ENCODE data around the gene TAOK2.
"Not testable (repeated sequence)": the region's sequence is repeated elsewhere in the genome, so short reads cannot be mapped to it uniquely, and the experiment has no call there.

TAOK2 gene

DNA sequence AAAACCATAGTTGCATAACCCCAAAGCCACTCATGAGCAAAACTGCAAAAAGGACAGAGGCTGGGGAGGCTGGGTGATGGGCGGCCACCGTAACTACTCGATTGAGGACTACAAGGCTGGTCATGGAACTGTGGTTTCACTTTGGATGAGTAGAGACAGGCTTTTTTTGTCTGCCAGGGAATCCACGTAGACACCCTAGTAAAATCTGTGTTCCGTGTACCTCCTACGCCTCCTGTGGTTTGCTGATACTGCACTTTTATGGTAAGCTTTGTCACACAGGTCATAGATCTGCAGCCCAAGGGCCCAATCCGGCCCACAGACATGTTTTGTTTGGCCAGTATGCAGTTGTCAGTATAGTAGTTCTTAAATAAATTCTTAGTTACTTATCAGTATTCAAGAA is 59.6 kb downstream of the TAOK2 start:
- H3K4me3 ChIP-seq (ENCODE audit: low read depth, low read length): no peak overlapping the region
- DNase-seq (ENCODE audit: low read depth): peak; percentile 35
- TF ChIP-seq, protein P1, sequence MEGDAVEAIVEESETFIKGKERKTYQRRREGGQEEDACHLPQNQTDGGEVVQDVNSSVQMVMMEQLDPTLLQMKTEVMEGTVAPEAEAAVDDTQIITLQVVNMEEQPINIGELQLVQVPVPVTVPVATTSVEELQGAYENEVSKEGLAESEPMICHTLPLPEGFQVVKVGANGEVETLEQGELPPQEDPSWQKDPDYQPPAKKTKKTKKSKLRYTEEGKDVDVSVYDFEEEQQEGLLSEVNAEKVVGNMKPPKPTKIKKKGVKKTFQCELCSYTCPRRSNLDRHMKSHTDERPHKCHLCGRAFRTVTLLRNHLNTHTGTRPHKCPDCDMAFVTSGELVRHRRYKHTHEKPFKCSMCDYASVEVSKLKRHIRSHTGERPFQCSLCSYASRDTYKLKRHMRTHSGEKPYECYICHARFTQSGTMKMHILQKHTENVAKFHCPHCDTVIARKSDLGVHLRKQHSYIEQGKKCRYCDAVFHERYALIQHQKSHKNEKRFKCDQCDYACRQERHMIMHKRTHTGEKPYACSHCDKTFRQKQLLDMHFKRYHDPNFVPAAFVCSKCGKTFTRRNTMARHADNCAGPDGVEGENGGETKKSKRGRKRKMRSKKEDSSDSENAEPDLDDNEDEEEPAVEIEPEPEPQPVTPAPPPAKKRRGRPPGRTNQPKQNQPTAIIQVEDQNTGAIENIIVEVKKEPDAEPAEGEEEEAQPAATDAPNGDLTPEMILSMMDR (IDR thresholded peaks at IDR 0.05; ENCODE audit: insufficient read depth, low read depth, low read length, missing control alignments): no peak

- no peak overlapping the region for H3K4me3 ChIP-seq (ENCODE audit: low read depth, low read length)
- DNase-seq (ENCODE audit: low read depth): no peak
- TF ChIP-seq, protein P1 (IDR thresholded peaks at IDR 0.05; ENCODE audit: insufficient read depth, low read depth, low read length, missing control alignments): no peak
Measured at GRCh38 chr16:30040221-30040620, 66.6 kb downstream of the TAOK2 start.

- not testable (repeated sequence) for H3K4me3 ChIP-seq (ENCODE audit: low read depth, low read length); DNase-seq (ENCODE audit: low read depth)
Measured at GRCh38 chr16:30040690-30041089, 67.0 kb downstream of the TAOK2 start.

DNA sequence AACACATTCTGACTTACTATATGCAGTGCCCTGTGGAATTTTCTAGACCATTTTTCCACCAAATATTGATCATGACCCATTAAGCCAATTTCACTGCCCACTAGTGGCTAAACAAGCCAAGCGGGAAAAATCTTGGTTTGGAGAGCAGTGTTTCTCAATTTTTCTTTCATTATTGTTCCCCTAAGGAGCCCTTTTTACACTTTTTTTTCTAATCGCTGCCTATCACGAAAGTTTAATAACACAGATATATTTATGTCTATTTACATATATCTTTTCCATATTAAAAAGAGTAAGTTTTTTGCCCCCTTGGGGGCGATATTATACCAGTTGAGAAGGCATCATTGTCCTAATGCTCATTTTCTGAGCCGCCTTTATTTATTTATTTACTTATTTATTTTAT is 68.2 kb downstream of the TAOK2 start:
- TF ChIP-seq, protein P1 (IDR thresholded peaks at IDR 0.05; ENCODE audit: insufficient read depth, low read depth, low read length, missing control alignments): no peak
- no peak for DNase-seq (ENCODE audit: low read depth)
- no peak overlapping the region for H3K4me3 ChIP-seq (ENCODE audit: low read depth, low read length)
